Measurements from ENCODE around the gene PPP2R1B.

DNA sequence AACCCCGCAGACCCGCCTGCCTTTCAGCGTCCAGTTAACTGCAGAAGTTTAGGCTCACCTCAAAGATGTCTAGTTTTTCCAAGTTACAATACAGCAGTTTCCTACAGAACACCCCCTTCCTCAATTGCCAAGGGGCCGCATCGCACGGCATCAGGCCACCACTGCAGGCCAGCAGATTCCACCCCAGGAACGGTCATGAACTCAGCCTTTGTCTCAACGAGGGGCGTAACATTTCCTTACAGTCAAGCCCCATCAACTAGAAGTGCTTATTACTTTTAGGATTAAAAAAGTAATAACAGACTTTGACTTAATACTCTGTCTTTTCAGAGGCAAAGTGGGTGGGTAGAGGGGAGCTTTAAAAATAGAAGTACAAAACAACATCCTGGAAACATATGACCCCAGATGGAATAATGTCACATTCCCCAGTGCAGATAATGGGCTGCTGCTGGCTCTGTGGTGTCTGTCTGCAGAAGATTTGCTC lies 36.3 kb downstream of the PPP2R1B start:
- TF ChIP-seq, protein P1, sequence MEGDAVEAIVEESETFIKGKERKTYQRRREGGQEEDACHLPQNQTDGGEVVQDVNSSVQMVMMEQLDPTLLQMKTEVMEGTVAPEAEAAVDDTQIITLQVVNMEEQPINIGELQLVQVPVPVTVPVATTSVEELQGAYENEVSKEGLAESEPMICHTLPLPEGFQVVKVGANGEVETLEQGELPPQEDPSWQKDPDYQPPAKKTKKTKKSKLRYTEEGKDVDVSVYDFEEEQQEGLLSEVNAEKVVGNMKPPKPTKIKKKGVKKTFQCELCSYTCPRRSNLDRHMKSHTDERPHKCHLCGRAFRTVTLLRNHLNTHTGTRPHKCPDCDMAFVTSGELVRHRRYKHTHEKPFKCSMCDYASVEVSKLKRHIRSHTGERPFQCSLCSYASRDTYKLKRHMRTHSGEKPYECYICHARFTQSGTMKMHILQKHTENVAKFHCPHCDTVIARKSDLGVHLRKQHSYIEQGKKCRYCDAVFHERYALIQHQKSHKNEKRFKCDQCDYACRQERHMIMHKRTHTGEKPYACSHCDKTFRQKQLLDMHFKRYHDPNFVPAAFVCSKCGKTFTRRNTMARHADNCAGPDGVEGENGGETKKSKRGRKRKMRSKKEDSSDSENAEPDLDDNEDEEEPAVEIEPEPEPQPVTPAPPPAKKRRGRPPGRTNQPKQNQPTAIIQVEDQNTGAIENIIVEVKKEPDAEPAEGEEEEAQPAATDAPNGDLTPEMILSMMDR (IDR thresholded peaks at IDR 0.05): no peak
- no peak for TF ChIP-seq POLR2A (IDR thresholded peaks at IDR 0.05)

All from upper lobe of left lung (tissue), 4 donors.